Erythroblast (primary cell): ENCODE measurements around the gene MOGAT2.

Source experiments
- GATA1 ChIP-seq: IDR thresholded peaks from 2 replicates; pipeline ENCODE4 v1.6.1; 2011; ENCODE audit warnings: low read depth, mild to moderate bottlenecking, control low read depth, low read length, moderate library complexity
- POLR2A ChIP-seq: IDR thresholded peaks from 2 replicates; pipeline ENCODE4 v1.6.1; 2011; ENCODE audit warnings: mild to moderate bottlenecking, low read length

DNA sequence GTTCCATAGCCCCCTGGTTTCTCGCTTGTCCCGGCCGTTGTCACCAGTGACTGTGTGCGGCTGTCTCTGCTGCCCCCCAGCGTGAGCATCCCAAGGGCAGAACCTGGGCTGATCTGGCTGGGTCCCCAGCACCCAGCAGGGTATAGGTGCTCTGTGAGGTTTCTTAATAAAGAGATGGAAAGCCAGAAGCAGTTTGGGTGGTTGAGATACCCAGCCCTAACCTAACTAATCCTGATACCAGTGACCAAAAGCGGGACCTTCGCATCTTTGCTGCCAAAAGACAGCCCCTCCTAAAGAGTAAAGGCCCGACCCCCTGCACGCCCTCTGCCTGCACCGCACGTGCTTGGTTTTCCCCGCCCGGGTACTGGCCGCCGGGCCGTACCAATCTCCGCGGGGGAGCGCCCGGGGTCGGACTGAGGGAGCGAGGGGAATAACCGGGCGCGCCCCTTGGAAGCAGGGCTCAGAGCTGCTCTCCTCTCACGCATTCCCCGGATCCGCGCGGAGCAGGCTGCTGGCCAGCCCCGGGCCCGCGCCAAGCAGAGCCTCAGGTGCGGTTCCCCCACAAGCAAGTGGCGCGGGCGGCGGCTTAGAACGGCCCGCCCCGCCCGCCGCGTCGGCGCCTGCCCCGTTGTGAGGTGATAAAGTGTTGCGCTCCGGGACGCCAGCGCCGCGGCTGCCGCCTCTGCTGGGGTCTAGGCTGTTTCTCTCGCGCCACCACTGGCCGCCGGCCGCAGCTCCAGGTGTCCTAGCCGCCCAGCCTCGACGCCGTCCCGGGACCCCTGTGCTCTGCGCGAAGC lies 50.7 kb downstream of the MOGAT2 start, which contains the start of gene DGAT2:
- peak; percentile 25 for TF ChIP-seq POLR2A
- no peak for TF ChIP-seq GATA1
